Sciatic nerve (tissue), 2 donors: ENCODE data around the gene ATXN7L1. TPM values are rescaled to one million over a fixed set of nuclear protein-coding genes. Genes with fewer than 3 reads are reported as not detected.
A peak's percentile ranks its signal among the peaks of the same experiment; 100 is the strongest.
"Not testable (repeated sequence)": the region's sequence is repeated elsewhere in the genome, so short reads cannot be mapped to it uniquely, and the experiment has no call there.

Experiments used
- ATAC-seq: fragments of 200-7000 bp; cut with Tn5 transposase; one replicate; pipeline ENCODE4 v1.9.1; 2020; ENCODE audit warnings: mild to moderate bottlenecking, moderate library complexity
- DNase-seq: peaks from one replicate; pipeline ENCODE4 v3.0.0-alpha.2; 2020; ENCODE audit warnings: low spot score
- intact Hi-C: fragments of 100-400 bp; cut with DNase I; formaldehyde crosslinking; loops from one replicate; pipeline ENCODE4 v1.14.2; 2022
- total RNA-seq: library from RNA; stranded (reverse); fragmentation: NEBNext Ultra II Directional; extraction: Animal tissue kit (Norgen Biotek cat#: 25700); gene quantifications from one replicate; pipeline ENCODE4 v1.2.1, GENCODE V29; 2021
- donor health status: DM: no; HTN: no; CAD: no.
- donor health status: DM: no; HTN: no; CAD: no.

ATXN7L1 gene
- total RNA-seq, 1 donor from 2014 or later = 22.3 TPM

GRCh38 chr7:105622106-105622731 lies 254.2 kb downstream of the ATXN7L1 start:
- intact Hi-C loops = no loop called here
- ATAC-seq (no peak), DNase-seq (no peak)

GRCh38 chr7:105621617-105622016 lies 254.8 kb downstream of the ATXN7L1 start:
- peak; percentile 46 for ATAC-seq
- DNase-seq = peak; percentile 68
- intact Hi-C loops = no loop called here

GRCh38 chr7:105621176-105621575 lies 255.2 kb downstream of the ATXN7L1 start:
- ATAC-seq (no peak), DNase-seq (no peak)
- intact Hi-C loops = no loop called here

GRCh38 chr7:105619590-105619989 lies 256.8 kb downstream of the ATXN7L1 start:
- intact Hi-C loops = no loop called here
- ATAC-seq (no peak), DNase-seq (no peak)

GRCh38 chr7:105618016-105618296 lies 258.4 kb downstream of the ATXN7L1 start:
- ATAC-seq (no peak), DNase-seq (no peak)
- intact Hi-C loops = no loop called here

- intact Hi-C loops = no loop called here
- DNase-seq (no peak), ATAC-seq (no peak)
These were observed 259.0 kb downstream of the ATXN7L1 start for GRCh38 chr7:105617280-105618015.

- intact Hi-C loops = no loop called here
- ATAC-seq (no peak), DNase-seq (no peak)
These were observed 262.0 kb downstream of the ATXN7L1 start for GRCh38 chr7:105614341-105614840.

- DNase-seq (no peak), ATAC-seq (no peak)
- intact Hi-C loops = no loop called here
These were observed 262.6 kb downstream of the ATXN7L1 start for GRCh38 chr7:105613611-105614330.

- DNase-seq = no peak
- no peak for ATAC-seq
- intact Hi-C loops = no loop called here
These were observed 263.6 kb downstream of the ATXN7L1 start for GRCh38 chr7:105612806-105613205.

- ATAC-seq = no peak
- intact Hi-C loops = no loop called here
These were observed 264.3 kb downstream of the ATXN7L1 start for GRCh38 chr7:105611856-105612775.

GRCh38 chr7:105610165-105610930 lies 266.1 kb downstream of the ATXN7L1 start:
- no peak for DNase-seq
- ATAC-seq = no peak
- intact Hi-C loops = no loop called here

More at GRCh38 chr7:105611856-105612775, 264.3 kb downstream of the ATXN7L1 start:
- DNase-seq = no peak

GRCh38 chr7:105602325-105603305 lies 273.8 kb downstream of the ATXN7L1 start:
- intact Hi-C loops = no loop called here
- ATAC-seq (peak; percentile 62), DNase-seq (no peak)

GRCh38 chr7:105600720-105601550 lies 275.5 kb downstream of the ATXN7L1 start:
- intact Hi-C loops = no loop called here
- DNase-seq (no peak), ATAC-seq (no peak)

GRCh38 chr7:105599551-105599950 lies 276.8 kb downstream of the ATXN7L1 start:
- intact Hi-C loops = no loop called here
- DNase-seq (no peak), ATAC-seq (no peak)

GRCh38 chr7:105599080-105599479 lies 277.3 kb downstream of the ATXN7L1 start:
- intact Hi-C loops, DNase-seq, ATAC-seq: not testable (repeated sequence)

GRCh38 chr7:105596866-105597265 lies 279.5 kb downstream of the ATXN7L1 start:
- ATAC-seq (no peak), DNase-seq (no peak)
- intact Hi-C loops = no loop called here
